ENCODE data around the gene GDPD5. TPM values are rescaled to one million over a fixed set of nuclear protein-coding genes. Genes with fewer than 3 reads are reported as not detected.

The GDPD5 gene
- total RNA-seq, 3 donors from 2014 or later (not counting 1 experiment from before 2014, with no cell fraction given): 49.7 to 95.2 (median 60.2) TPM

GRCh38 chr11:75530577-75530976 lies 4.8 kb upstream of the GDPD5 start:
- peaks cover 13 to 18% of the 10 kb centered on the region in 2 donors for H3K27me3 Mint-ChIP-seq (ENCODE audit: low read depth in 2 of 2)
- Histone ChIP-seq H3K27ac (ENCODE audit: low read length) (no peak overlapping the region), H3K36me3 (ENCODE audit: control insufficient read depth, insufficient read depth, low read length) (no peaks in the 10 kb centered on the region), H3K4me3 (ENCODE audit: low read length) (no peak overlapping the region), H3K4me1 (ENCODE audit: control insufficient read depth, insufficient read depth, low read length) (peaks cover 28% of the 10 kb centered on the region), H3K9me3 (ENCODE audit: control insufficient read depth, insufficient read depth, low read length) (no peaks in the 10 kb centered on the region), H3K27me3 (ENCODE audit: control insufficient read depth, insufficient read depth, low read length) (no peaks in the 10 kb centered on the region)
- no peaks in the 10 kb centered on the region for H3K9me3 Mint-ChIP-seq
- intact Hi-C loops (cut with micrococcal nuclease): no loop called here
- DNase-seq: no peak
- H3K36me3 Mint-ChIP-seq: no peaks in the 10 kb centered on the region
- peak overlapping the region in 1 of 2 donors; percentile 33 for H3K27ac Mint-ChIP-seq
- WGBS (ENCODE audit: insufficient coverage): 61% methylated on average over 3 of the region's 3 CpGs
- TF ChIP-seq CTCF (IDR thresholded peaks at IDR 0.05): no peak
- H3K4me1 Mint-ChIP-seq: peaks cover 19 to 55% of the 10 kb centered on the region in 2 donors
- no peak overlapping the region for H3K4me3 Mint-ChIP-seq
- no peak for ATAC-seq

GRCh38 chr11:75527938-75528735 lies 2.4 kb upstream of the GDPD5 start:
- Mint-ChIP-seq H3K4me3 (peak overlapping the region; percentile 37), H3K36me3 (no peaks in the 10 kb centered on the region), H3K9me3 (no peaks in the 10 kb centered on the region), H3K27me3 (ENCODE audit: low read depth in 2 of 2) (peaks cover 22 to 29% of the 10 kb centered on the region in 2 donors), H3K27ac (peak overlapping the region in 1 of 2 donors; percentile 9), H3K4me1 (peaks cover 13 to 58% of the 10 kb centered on the region in 2 donors)
- intact Hi-C loops (cut with micrococcal nuclease): no loop called here
- WGBS (ENCODE audit: insufficient coverage): 64% methylated on average over 10 of the region's 10 CpGs
- no peak for TF ChIP-seq CTCF (IDR thresholded peaks at IDR 0.05)
- Histone ChIP-seq H3K9me3 (ENCODE audit: control insufficient read depth, insufficient read depth, low read length) (no peaks in the 10 kb centered on the region), H3K27ac (ENCODE audit: low read length) (no peak overlapping the region), H3K4me1 (ENCODE audit: control insufficient read depth, insufficient read depth, low read length) (peaks cover 34% of the 10 kb centered on the region), H3K4me3 (ENCODE audit: low read length) (no peak overlapping the region), H3K27me3 (ENCODE audit: control insufficient read depth, insufficient read depth, low read length) (no peaks in the 10 kb centered on the region), H3K36me3 (ENCODE audit: control insufficient read depth, insufficient read depth, low read length) (no peaks in the 10 kb centered on the region)
- DNase-seq: no peak
- ATAC-seq: no peak

- Mint-ChIP-seq H3K4me3 (peak overlapping the region; percentile 57), H3K27me3 (ENCODE audit: low read depth in 2 of 2) (peaks cover 22 to 29% of the 10 kb centered on the region in 2 donors), H3K27ac (peak overlapping the region in 1 of 2 donors; percentile 13), H3K4me1 (peaks cover 13 to 55% of the 10 kb centered on the region in 2 donors), H3K36me3 (no peaks in the 10 kb centered on the region), H3K9me3 (no peaks in the 10 kb centered on the region)
- peaks cover 33% of the 10 kb centered on the region for H3K4me1 ChIP-seq (ENCODE audit: control insufficient read depth, insufficient read depth, low read length)
- no peaks in the 10 kb centered on the region for H3K36me3 ChIP-seq (ENCODE audit: control insufficient read depth, insufficient read depth, low read length)
- WGBS (ENCODE audit: insufficient coverage): 98% methylated on average over 5 of the region's 5 CpGs
- no peaks in the 10 kb centered on the region for H3K9me3 ChIP-seq (ENCODE audit: control insufficient read depth, insufficient read depth, low read length)
- no peaks in the 10 kb centered on the region for H3K27me3 ChIP-seq (ENCODE audit: control insufficient read depth, insufficient read depth, low read length)
- ATAC-seq (no peak), DNase-seq (no peak)
- no peak overlapping the region for H3K4me3 ChIP-seq (ENCODE audit: low read length)
- intact Hi-C loops (cut with micrococcal nuclease): no loop called here
- TF ChIP-seq CTCF (IDR thresholded peaks at IDR 0.05): no peak
- no peak overlapping the region for H3K27ac ChIP-seq (ENCODE audit: low read length)
These were observed 1.4 kb upstream of the GDPD5 start for GRCh38 chr11:75527130-75527529.

Data from natural killer cell (primary cell).